ENCODE results near the gene SWSAP1.
A peak's percentile ranks its signal among the peaks of the same experiment; 100 is the strongest.
"Not testable (repeated sequence)": the region's sequence is repeated elsewhere in the genome, so short reads cannot be mapped to it uniquely, and the experiment has no call there.

SWSAP1 gene

DNA sequence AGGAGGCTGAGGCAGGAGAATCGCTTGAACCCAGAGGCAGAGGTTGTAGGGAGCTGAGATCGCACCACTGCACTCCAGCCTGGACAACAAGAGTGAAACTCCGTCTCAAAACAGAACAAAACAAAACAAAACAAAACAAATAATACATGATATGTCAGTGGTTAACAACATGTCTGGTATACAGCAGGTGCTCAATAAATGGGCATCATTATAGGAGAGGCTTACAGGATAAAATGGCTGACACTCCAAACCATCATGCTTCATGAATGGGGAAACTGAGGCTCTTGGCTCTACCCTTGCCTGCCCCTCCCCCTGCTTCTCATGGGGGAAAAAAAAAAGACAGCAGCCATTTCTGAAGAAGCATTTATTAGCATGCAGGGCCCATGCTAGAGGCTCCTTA lies 32.0 kb upstream of the SWSAP1 start:
- Mint-ChIP-seq H3K36me3 (peaks cover 4 to 8% of the 10 kb centered on the region in 2 donors), H3K27ac (no peak overlapping the region), H3K9me3 (no peaks in the 10 kb centered on the region), H3K4me3 (no peak overlapping the region), H3K27me3 (no peaks in the 10 kb centered on the region), H3K4me1 (peaks cover 30 to 51% of the 10 kb centered on the region in 2 donors)
- ATAC-seq (replicated peaks) (no peak), DNase-seq (no peak)

DNA sequence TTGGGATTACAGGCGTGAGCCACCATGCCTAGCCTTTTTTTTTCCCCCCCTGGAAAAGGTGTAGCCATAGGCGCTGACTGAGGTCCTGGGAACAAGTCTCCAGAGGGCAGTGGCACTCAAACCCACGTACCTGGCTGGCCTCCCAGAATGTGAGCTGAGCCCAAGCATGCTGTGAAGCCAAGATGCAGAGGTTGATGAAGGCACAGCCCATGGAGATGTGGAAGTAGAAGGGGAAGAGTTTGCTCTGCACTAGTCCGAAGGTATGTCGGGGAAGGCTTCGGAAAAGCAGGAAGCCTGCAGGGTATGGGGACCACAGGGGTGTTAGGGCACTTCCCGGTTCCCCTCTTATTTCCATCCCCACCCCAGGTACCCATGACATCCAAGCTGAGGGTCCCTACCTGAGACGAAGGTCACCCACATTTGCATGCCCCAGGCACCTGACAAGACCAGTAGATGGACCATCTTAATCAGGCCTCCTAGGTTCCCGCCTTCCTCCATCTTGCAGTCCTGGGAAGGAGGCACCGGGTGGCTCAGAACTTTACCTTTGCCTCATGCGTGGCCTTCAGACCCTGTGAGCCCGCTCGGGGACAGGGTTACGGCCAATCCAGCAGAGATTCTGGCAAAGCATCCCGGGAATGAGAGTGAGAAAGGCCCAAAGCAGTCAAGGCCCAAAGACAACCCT lies 29.2 kb upstream of the SWSAP1 start:
- peak overlapping the region; percentile 90 to 95 for H3K4me3 Mint-ChIP-seq
- H3K4me1 Mint-ChIP-seq = peaks cover 21 to 33% of the 10 kb centered on the region in 2 donors
- H3K27ac Mint-ChIP-seq = peak overlapping the region; percentile 95
- H3K27me3 Mint-ChIP-seq = no peaks in the 10 kb centered on the region
- no peak for ATAC-seq (replicated peaks)
- H3K9me3 Mint-ChIP-seq = peaks cover 6% of the 10 kb centered on the region in 2 donors
- peaks cover 13 to 18% of the 10 kb centered on the region in 2 donors for H3K36me3 Mint-ChIP-seq
- DNase-seq = no peak

DNA sequence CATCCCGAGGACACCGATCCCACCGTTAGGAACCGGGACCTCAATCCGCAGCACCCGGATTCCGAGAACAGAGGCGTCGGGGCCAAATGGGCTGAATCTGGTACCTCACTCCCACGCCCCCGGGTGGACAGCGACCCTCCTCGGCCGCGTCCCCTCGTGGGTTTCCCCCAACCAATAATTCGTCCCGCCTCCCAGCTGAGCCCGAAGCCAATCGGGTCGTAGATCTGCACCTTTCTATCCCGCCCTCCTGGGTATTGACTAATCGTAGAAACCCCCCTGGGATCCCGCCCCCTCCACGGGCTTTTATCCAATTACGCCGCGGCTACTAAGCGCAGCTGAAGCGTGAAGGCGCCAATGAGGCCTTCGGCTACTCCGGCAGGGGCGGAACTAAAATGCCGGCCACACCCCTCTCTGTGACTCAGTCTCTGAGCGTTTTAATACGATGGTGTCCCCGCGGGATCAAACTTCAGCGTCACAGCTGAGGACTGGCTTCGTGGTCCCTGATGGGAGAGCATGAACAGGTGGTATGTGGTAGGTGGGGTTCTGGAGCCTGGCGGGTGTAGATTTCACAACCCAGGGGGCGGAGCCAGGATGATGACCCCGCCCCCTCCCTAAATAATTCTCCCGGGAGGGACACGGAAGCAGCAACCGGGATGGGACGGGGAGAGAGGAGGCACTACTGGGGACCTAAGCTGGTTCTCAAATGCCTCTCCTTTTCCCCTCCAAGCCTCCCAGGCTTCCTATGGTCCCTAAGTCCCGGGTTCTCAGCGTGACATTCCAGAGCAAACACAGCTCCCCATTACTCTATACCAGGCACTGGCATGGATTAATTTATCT lies 28.1 kb upstream of the SWSAP1 start, which contains the start of the genes CCDC159 and TMEM205:
Gene CCDC159, plus strand, starts transcription at position 416 of the 837 bp plus-strand sequence. Its CDS starts 88 bp downstream, at position 504.
Gene TMEM205, minus strand, starts transcription at position 165 of the 837 bp plus-strand sequence. CDS start 649 bp downstream, outside the sequence.
- no peaks in the 10 kb centered on the region for H3K27me3 Mint-ChIP-seq
- peak within 1 kb of the TSS; percentile 95 for H3K27ac Mint-ChIP-seq
- H3K36me3 Mint-ChIP-seq = peaks cover 13 to 22% of the 10 kb centered on the region in 2 donors
- ATAC-seq (replicated peaks) = peak; percentile 94 to 96
- H3K4me1 Mint-ChIP-seq = peaks cover 21 to 43% of the 10 kb centered on the region in 2 donors
- DNase-seq = peak; percentile 99
- peaks cover 6% of the 10 kb centered on the region in 2 donors for H3K9me3 Mint-ChIP-seq
- peak within 1 kb of the TSS; percentile 90 to 95 for H3K4me3 Mint-ChIP-seq

DNA sequence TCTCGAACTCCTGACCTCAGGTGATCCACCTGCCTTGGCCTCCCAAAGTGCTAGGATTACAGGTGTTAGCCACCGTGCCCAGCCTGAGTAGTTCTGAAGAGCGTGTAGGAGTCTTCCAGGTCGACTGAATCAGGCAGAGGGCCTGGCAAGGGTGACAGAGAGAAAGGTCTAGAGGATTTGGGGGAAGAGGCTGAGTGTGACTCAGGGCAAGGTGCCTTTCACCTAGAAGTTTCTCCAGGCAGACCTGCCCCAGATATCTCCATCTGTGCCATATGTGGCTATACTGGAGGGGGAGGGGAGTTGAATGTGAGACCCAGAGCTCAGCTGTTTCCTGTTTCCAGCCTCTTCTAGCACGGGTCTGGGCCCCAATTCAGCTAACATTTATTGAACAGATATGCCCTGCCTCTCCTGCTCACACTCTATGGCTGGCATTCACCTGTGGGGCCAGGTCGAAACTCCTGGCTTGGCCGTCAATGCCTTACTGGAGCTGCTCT lies 26.9 kb upstream of the SWSAP1 start:
- ATAC-seq (replicated peaks) (no peak), DNase-seq (no peak)
- peaks cover 11 to 18% of the 10 kb centered on the region in 2 donors for H3K36me3 Mint-ChIP-seq
- peak overlapping the region; percentile 90 to 95 for H3K4me3 Mint-ChIP-seq
- H3K27ac Mint-ChIP-seq = peak overlapping the region; percentile 62
- peaks cover 6% of the 10 kb centered on the region in 2 donors for H3K9me3 Mint-ChIP-seq
- H3K4me1 Mint-ChIP-seq = peaks cover 21 to 44% of the 10 kb centered on the region in 2 donors
- no peaks in the 10 kb centered on the region for H3K27me3 Mint-ChIP-seq

DNA sequence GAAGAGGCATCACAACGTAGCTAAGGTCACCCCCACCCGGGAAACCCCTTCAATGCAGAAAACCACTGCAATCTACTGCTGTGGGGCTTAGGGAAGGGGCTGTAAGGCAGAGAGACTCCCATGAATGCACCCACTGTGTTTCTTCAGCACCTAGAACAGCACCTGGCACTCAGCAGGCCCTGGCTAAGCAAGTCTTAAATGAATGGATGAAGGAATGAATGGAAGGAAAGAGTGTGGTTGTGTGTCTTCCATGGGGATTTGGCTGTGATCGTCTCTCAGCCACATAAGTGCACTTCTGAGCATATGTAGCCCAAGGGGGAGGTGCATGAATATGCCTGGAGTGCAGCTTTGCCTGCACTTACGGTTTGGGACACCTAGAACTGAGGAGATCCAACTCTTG lies 25.3 kb upstream of the SWSAP1 start:
- peaks cover 6% of the 10 kb centered on the region in 2 donors for H3K9me3 Mint-ChIP-seq
- no peak overlapping the region for H3K27ac Mint-ChIP-seq
- ATAC-seq (replicated peaks) = no peak

DNA sequence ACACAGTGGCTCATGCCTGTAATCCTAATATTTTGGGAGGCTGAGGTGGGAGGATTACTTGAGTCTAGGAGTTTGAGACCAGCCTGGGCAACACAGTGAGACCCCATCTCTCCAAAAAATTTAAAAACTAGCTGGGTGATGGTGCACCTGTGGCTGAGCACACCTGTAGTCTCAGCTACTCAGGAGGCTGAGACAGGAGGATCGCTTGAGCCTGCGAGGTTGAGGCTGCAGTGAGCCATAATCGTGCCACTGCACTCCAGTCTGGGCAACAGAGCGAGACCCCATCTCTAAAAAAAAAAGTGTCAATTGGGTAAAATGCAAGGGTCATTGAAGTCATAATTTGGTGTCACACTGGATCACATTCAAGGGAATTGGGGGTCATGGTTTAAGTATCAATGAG lies 20.4 kb upstream of the SWSAP1 start:
- H3K4me3 Mint-ChIP-seq; H3K27ac Mint-ChIP-seq; H3K9me3 Mint-ChIP-seq; DNase-seq; ATAC-seq (replicated peaks): not testable (repeated sequence)
- H3K36me3 Mint-ChIP-seq = peaks cover 10 to 18% of the 10 kb centered on the region in 2 donors
- H3K27me3 Mint-ChIP-seq = peaks cover 16 to 18% of the 10 kb centered on the region in 2 donors
- peaks cover 11 to 28% of the 10 kb centered on the region in 2 donors for H3K4me1 Mint-ChIP-seq

More for the DNA sequence above, 25.3 kb upstream of the SWSAP1 start:
- DNase-seq = no peak
- Mint-ChIP-seq H3K27me3 (no peaks in the 10 kb centered on the region), H3K4me1 (peaks cover 20 to 43% of the 10 kb centered on the region in 2 donors), H3K4me3 (no peak overlapping the region), H3K36me3 (peaks cover 11 to 16% of the 10 kb centered on the region in 2 donors)

DNA sequence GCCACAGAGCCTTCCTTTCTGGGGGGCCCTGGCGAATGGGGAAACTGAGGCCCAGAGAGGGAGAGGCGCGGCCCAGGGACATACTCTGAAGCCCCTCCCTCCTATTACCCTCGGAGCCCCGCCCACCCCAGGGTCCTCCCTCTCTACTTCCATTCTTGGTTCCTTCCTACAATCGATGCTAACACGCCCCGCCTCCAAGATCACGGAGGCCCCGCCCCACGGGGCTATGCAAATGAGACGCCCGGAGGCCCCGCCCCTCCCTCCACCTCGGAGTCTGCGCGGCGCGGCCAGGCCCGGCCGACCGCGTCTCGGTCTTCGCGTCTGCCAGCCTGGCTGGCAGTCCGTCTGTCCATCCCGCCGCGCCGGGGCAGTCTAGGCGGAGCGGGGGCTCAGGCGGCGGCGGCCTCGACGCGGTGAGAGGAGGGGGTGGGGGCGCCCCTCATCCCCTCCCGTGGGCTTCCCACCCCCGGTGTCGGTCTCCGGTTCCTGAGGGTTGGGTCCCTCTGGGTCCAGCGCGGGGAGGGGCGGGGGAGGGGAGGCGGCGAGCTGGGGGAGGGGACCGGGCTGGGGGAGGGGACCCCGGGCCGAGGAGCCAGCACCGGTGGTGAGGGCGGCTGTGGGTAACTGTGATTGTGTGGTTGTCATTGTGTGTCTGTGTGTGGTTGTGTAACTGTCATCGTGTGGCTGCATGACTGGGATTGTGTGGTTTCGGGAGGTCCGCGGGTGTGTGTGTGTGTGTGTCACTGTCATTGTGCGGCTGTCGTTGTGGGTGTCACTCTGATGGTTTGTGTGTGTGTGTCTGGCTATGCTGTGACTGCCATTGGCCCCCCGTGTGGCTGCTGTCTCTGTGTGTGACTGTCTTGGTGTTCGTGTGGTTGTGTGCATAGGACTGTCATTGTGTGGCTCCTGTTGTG lies 19.0 kb upstream of the SWSAP1 start, which contains the start of gene PLPPR2:
Gene PLPPR2, plus strand, starts transcription at position 273 of the 914 bp plus-strand sequence. CDS start 2,242 bp downstream, outside the sequence.
- peaks cover 11 to 27% of the 10 kb centered on the region in 2 donors for H3K4me1 Mint-ChIP-seq
- H3K27ac Mint-ChIP-seq = peak within 1 kb of the TSS; percentile 15
- no peaks in the 10 kb centered on the region for H3K9me3 Mint-ChIP-seq
- ATAC-seq (replicated peaks) = peak; percentile 94 to 96
- DNase-seq = peak; percentile 75
- H3K4me3 Mint-ChIP-seq = peak within 1 kb of the TSS; percentile 79 to 80
- peaks cover 3 to 8% of the 10 kb centered on the region in 2 donors for H3K36me3 Mint-ChIP-seq
- H3K27me3 Mint-ChIP-seq = peaks cover 16 to 18% of the 10 kb centered on the region in 2 donors

DNA sequence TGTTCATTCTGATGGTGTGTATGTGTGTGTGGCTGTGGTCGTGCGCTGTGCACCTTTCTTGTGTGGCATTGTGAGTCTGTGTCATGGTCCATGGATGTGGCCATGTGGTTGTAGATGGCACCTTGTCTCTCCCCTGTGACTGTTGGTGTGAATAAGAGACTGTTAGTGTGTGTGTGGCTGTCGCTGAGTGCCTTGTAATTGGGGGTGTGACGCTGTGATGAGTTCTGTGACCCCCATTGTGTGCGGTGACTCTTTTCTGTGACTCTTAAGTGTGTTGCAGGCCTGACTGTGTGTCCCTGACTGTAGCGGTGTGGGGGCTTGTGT lies 18.4 kb upstream of the SWSAP1 start:
- Mint-ChIP-seq H3K27ac (peak overlapping the region; percentile 15), H3K9me3 (no peaks in the 10 kb centered on the region), H3K27me3 (peaks cover 16 to 18% of the 10 kb centered on the region in 2 donors), H3K4me1 (peaks cover 11 to 20% of the 10 kb centered on the region in 2 donors), H3K4me3 (peak overlapping the region; percentile 79 to 80), H3K36me3 (peaks cover 3 to 5% of the 10 kb centered on the region in 2 donors)
- no peak for DNase-seq
- no peak for ATAC-seq (replicated peaks)

DNA sequence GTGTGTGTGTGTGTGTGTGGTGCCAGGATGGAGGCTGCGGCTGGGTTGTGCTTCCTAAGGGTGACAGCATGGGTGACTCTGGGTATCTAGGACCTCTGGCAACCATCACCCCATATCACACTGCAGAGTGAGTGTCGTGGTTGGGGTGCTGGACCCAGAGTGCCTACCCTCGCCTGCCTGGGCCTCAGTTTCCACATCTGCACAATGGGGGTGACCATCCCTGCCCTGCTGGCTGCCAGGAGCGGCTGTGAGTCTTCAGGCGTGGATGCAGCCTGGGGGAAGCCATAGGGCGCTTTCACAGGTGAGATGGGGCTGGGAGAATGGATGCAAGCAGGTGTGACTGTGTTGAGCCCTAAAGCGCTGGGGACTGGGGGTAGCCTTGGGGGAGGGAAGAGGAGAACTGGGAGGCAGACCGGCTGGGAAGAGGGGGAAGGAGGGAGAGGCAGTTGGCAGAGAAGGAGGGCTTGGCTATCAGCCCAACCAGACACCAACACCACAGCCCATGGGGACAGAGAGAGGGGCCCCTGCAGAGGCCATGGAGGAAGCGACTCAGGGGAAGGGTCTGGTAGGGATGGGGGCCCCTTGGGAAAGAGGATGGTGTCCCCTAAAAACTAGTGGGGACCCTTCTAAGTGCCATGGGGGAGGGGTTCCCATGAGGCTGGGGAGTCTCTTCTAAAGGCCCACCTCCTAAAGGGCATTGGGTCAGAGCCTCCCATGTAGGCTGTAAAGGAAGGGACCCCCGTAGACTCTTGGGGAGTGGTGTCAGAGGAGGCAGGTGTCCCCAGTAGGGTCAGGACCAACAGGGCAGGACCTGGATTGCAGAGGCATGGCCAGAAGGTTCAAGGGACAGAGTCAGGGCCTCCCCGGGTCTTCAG lies 17.6 kb upstream of the SWSAP1 start:
- H3K27me3 Mint-ChIP-seq = peaks cover 16 to 18% of the 10 kb centered on the region in 2 donors
- DNase-seq (no peak), ATAC-seq (replicated peaks) (no peak)
- H3K4me1 Mint-ChIP-seq = peaks cover 11 to 17% of the 10 kb centered on the region in 2 donors
- H3K36me3 Mint-ChIP-seq = peaks cover 5 to 6% of the 10 kb centered on the region in 2 donors
- no peak overlapping the region for H3K4me3 Mint-ChIP-seq
- no peaks in the 10 kb centered on the region for H3K9me3 Mint-ChIP-seq
- H3K27ac Mint-ChIP-seq = peak overlapping the region; percentile 48

DNA sequence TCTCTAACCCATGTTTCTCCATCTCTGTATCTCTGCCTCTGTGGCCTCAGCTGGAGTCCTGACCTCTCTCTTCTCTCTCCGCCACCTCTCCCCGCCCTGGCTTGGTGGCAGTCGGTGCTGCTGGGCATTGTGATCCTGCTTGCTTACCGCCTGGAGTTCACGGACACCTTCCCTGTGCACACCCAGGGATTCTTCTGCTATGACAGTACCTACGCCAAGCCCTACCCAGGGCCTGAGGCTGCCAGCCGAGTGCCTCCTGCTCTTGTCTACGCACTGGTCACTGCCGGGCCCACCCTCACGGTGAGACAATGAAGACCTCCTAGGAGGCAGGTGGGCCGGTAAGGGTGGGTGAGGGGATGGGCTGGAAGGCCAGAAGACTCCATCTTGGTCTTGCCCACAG lies 15.0 kb upstream of the SWSAP1 start:
- no peaks in the 10 kb centered on the region for H3K9me3 Mint-ChIP-seq
- peaks cover 11 to 17% of the 10 kb centered on the region in 2 donors for H3K4me1 Mint-ChIP-seq
- no peak overlapping the region for H3K27ac Mint-ChIP-seq
- no peak overlapping the region for H3K4me3 Mint-ChIP-seq
- H3K27me3 Mint-ChIP-seq = peaks cover 16 to 18% of the 10 kb centered on the region in 2 donors
- DNase-seq (no peak), ATAC-seq (replicated peaks) (no peak)
- H3K36me3 Mint-ChIP-seq = peaks cover 10% of the 10 kb centered on the region in 2 donors

DNA sequence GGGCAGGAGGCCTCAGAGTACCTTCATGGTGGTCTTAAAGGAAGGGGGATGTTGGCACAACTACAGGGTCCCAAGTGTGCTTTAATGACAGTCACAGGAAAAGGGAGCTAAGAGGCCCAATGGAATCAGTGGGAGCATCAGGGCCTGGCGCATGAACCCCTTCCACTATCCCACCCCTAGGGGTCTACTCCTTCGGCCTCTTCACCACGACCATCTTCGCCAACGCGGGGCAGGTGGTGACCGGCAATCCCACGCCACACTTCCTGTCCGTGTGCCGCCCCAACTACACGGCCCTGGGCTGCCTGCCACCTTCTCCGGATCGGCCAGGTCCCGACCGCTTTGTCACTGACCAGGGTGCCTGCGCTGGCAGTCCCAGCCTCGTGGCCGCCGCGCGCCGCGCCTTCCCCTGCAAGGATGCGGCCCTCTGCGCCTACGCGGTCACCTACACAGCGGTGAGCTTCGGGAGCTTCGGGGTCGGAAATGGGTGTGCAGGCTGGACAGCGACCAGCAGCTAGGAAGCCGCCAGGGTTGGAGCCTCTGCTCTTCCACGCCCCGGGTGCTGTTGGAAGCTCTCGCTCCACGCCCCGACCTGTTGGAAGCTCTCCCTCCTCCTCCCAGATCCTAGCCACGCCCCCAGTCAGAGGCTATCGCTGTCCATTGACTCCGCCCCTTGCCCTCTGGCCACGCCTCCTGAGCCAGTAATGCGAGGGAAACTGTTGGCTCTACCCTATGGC lies 13.3 kb upstream of the SWSAP1 start:
- ATAC-seq (replicated peaks) (no peak), DNase-seq (no peak)
- Mint-ChIP-seq H3K4me3 (no peak overlapping the region), H3K4me1 (peaks cover under 1 to 2% of the 10 kb centered on the region in 2 donors), H3K27me3 (peaks cover 9% of the 10 kb centered on the region in 2 donors), H3K9me3 (no peaks in the 10 kb centered on the region), H3K36me3 (peaks cover 14 to 15% of the 10 kb centered on the region in 2 donors), H3K27ac (no peak overlapping the region)
